Peyer's patch (tissue), 4 donors: Measurements from ENCODE around the gene OGA. TPM values are rescaled to one million over a fixed set of nuclear protein-coding genes. Genes with fewer than 3 reads are reported as not detected.

Source experiments
- DNase-seq, 3 donors: peaks; one replicate each; pipeline ENCODE4 v3.0.0-alpha.2; 2017 to 2019
- H3K27ac ChIP-seq, 4 donors: fragments of 200-600 bp; sonication (generic); one replicate each; pipeline ENCODE4 v1.5.1; 2016 to 2019
- H3K27me3 ChIP-seq, 2 donors: fragments of 200-600 bp; sonication (generic); one replicate each; pipeline ENCODE4 v1.5.1; 2019
- H3K36me3 ChIP-seq, 3 donors: fragments of 200-600 bp; sonication (generic); one replicate each; pipeline ENCODE4 v1.5.1; 2016 to 2019
- H3K4me1 ChIP-seq, 4 donors: fragments of 200-600 bp; sonication (generic); one replicate each; pipeline ENCODE4 v1.5.1; 2016 to 2019
- H3K4me3 ChIP-seq, 4 donors: fragments of 200-600 bp; sonication (generic); 1 replicate in 3 of 4; 2 replicates in 1 of 4; pipeline ENCODE4 v1.5.1; 2016 to 2019; ENCODE audit warnings: mild to moderate bottlenecking in 1 of 4
- H3K9me3 ChIP-seq, 4 donors: fragments of 200-600 bp; sonication (generic); one replicate each; pipeline ENCODE4 v1.5.1; 2016 to 2019; ENCODE audit warnings: mild to moderate bottlenecking in 1 of 4
- CTCF ChIP-seq, 6 experiments: fragments of 450-650 bp in 4 of 6; fragments of 200-600 bp in 2 of 6; sonication (generic) in 1 of 6; IDR thresholded peaks; one replicate each; pipeline ENCODE4 v1.5.1; 2017 to 2019; ENCODE audit warnings: antibody characterized with exemption in 6 of 6, mild to moderate bottlenecking in 3 of 6, moderate library complexity in 1 of 6
- POLR2A ChIP-seq, 2 donors: fragments of 450-650 bp; IDR thresholded peaks; one replicate each; pipeline ENCODE4 v1.5.1; 2017; ENCODE audit warnings: antibody characterized with exemption in 2 of 2, mild to moderate bottlenecking in 2 of 2, moderate library complexity in 2 of 2
- total RNA-seq, 4 donors: library from RNA; depleted of rRNA; stranded (reverse); fragments of >200 nt; gene quantifications; one replicate each; pipeline ENCODE4 v1.1.0, GENCODE V29; 2016

The OGA gene
- total RNA-seq, 4 donors from 2014 or later = 142 to 367 (median 173) TPM

- no peak overlapping the region for H3K27ac ChIP-seq
- no peaks in the 10 kb centered on the region for H3K9me3 ChIP-seq
- DNase-seq = peak; percentile 29 to 77 (median 75)
- H3K4me1 ChIP-seq = peaks cover 3 to 55% (median 30%) of the 10 kb centered on the region in 4 donors
- H3K36me3 ChIP-seq = no peaks in the 10 kb centered on the region
- peak overlapping the region; percentile 28 to 56 (median 51) for H3K4me3 ChIP-seq
- TF ChIP-seq POLR2A (IDR thresholded peaks at IDR 0.05) (no peak), CTCF (IDR thresholded peaks at IDR 0.05) (no peak)
- peaks cover 0 to 34% of the 10 kb centered on the region in 2 donors for H3K27me3 ChIP-seq
Measured at GRCh38 chr10:101778781-101779543, 39.3 kb downstream of the OGA start.

GRCh38 chr10:101778151-101778780, 40.0 kb downstream of the OGA start:
- Histone ChIP-seq H3K4me1 (peaks cover 3 to 51% (median 30%) of the 10 kb centered on the region in 4 donors), H3K36me3 (no peaks in the 10 kb centered on the region), H3K9me3 (no peaks in the 10 kb centered on the region), H3K27ac (no peak overlapping the region), H3K27me3 (peaks cover 0 to 38% of the 10 kb centered on the region in 2 donors), H3K4me3 (peak overlapping the region in 1 of 4 donors; percentile 48)
- DNase-seq = peak in 2 of 3 donors; percentile 27 to 32
- TF ChIP-seq POLR2A (IDR thresholded peaks at IDR 0.05) = no peak
- TF ChIP-seq CTCF (IDR thresholded peaks at IDR 0.05) = no peak

- Histone ChIP-seq H3K4me3 (no peak overlapping the region), H3K27me3 (peaks cover 0 to 43% of the 10 kb centered on the region in 2 donors), H3K9me3 (no peaks in the 10 kb centered on the region), H3K36me3 (no peaks in the 10 kb centered on the region), H3K4me1 (peaks cover 3 to 48% (median 30%) of the 10 kb centered on the region in 4 donors), H3K27ac (no peak overlapping the region)
- DNase-seq = peak in 1 of 3 donors; percentile 46
- TF ChIP-seq POLR2A (IDR thresholded peaks at IDR 0.05) (no peak), CTCF (IDR thresholded peaks at IDR 0.05) (no peak)
Measured at GRCh38 chr10:101777619-101778145, 40.6 kb downstream of the OGA start.

- TF ChIP-seq POLR2A (IDR thresholded peaks at IDR 0.05) (no peak), CTCF (IDR thresholded peaks at IDR 0.05) (no peak)
- peak in 1 of 3 donors; percentile 37 for DNase-seq
Measured at GRCh38 chr10:101776161-101776817, 42.0 kb downstream of the OGA start.

More at GRCh38 chr10:101776161-101776817, 42.0 kb downstream of the OGA start:
- no peaks in the 10 kb centered on the region for H3K9me3 ChIP-seq
- peaks cover 3 to 41% (median 26%) of the 10 kb centered on the region in 4 donors for H3K4me1 ChIP-seq
- no peaks in the 10 kb centered on the region for H3K36me3 ChIP-seq
- no peak overlapping the region for H3K27ac ChIP-seq
- H3K27me3 ChIP-seq = peaks cover 0 to 52% of the 10 kb centered on the region in 2 donors
- peak overlapping the region in 2 of 4 donors; percentile 37 to 41 for H3K4me3 ChIP-seq
